ENCODE data around the gene JAZF1.

The JAZF1 gene

DNA sequence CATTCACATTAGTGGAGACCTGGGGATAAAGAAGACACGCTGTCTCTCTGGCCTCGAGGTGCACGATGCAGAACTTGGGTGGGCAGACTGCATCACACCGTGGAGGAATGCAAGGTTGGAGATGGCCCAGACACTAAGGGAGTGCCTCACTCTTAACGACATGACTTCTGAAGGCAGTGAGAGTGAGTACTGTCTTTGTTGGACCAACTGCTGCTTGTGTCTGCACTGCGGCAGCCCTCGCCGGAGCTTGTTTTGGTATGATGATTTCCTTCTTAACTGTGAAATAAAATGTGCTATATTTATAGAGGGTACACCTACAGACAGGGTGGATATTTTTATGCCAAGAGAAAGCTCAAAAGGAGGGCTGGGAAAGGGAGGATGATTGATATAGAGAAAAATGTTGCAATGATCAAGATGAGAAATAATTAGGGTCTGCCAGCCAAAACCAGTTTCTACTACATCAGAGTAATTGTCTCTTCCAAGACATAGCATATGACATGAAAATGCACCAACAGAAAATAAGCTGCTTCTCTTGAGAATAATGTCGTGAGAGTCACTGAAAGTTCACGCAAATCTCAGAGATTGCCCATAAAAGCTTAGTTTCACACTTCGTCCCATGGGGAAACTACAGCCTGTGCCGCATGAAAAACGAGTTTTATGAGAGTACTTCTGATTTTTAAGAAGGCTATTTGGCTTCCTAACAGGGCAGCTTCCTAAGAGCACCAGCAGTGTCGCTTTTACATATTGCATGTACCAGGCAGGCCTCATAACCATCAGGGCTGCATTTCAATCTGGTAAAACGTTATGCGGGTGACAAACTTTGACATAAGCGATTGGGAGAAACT lies 313.5 kb downstream of the JAZF1 start:
- TF ChIP-seq, protein P1, sequence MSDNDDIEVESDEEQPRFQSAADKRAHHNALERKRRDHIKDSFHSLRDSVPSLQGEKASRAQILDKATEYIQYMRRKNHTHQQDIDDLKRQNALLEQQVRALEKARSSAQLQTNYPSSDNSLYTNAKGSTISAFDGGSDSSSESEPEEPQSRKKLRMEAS (IDR thresholded peaks at IDR 0.05): no peak
- TF ChIP-seq, protein P2, sequence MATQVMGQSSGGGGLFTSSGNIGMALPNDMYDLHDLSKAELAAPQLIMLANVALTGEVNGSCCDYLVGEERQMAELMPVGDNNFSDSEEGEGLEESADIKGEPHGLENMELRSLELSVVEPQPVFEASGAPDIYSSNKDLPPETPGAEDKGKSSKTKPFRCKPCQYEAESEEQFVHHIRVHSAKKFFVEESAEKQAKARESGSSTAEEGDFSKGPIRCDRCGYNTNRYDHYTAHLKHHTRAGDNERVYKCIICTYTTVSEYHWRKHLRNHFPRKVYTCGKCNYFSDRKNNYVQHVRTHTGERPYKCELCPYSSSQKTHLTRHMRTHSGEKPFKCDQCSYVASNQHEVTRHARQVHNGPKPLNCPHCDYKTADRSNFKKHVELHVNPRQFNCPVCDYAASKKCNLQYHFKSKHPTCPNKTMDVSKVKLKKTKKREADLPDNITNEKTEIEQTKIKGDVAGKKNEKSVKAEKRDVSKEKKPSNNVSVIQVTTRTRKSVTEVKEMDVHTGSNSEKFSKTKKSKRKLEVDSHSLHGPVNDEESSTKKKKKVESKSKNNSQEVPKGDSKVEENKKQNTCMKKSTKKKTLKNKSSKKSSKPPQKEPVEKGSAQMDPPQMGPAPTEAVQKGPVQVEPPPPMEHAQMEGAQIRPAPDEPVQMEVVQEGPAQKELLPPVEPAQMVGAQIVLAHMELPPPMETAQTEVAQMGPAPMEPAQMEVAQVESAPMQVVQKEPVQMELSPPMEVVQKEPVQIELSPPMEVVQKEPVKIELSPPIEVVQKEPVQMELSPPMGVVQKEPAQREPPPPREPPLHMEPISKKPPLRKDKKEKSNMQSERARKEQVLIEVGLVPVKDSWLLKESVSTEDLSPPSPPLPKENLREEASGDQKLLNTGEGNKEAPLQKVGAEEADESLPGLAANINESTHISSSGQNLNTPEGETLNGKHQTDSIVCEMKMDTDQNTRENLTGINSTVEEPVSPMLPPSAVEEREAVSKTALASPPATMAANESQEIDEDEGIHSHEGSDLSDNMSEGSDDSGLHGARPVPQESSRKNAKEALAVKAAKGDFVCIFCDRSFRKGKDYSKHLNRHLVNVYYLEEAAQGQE (IDR thresholded peaks at IDR 0.05; ENCODE audit: low read depth): no peak
- TF ChIP-seq EP300 (IDR thresholded peaks at IDR 0.05; ENCODE audit: borderline replicate concordance): no peak
- TF ChIP-seq RAD21 (IDR thresholded peaks at IDR 0.05; ENCODE audit: low read depth): no peak
- no peak for TF ChIP-seq CREB1 (IDR thresholded peaks at IDR 0.05; ENCODE audit: low read depth)
- no peak for TF ChIP-seq NFIC (IDR thresholded peaks at IDR 0.05)
- TF ChIP-seq TCF12 (IDR thresholded peaks at IDR 0.05; ENCODE audit: low read depth): no peak
- TF ChIP-seq EGR1 (IDR thresholded peaks at IDR 0.05): no peak
- TF ChIP-seq ZBTB7A (IDR thresholded peaks at IDR 0.05; ENCODE audit: low read depth): no peak
- no peak for TF ChIP-seq CEBPB (IDR thresholded peaks at IDR 0.05)
- TF ChIP-seq TAF1 (IDR thresholded peaks at IDR 0.05; ENCODE audit: low read depth): no peak
- no peak for TF ChIP-seq TEAD4 (IDR thresholded peaks at IDR 0.05)
- no peak for TF ChIP-seq YY1 (IDR thresholded peaks at IDR 0.05; ENCODE audit: low read depth)

DNA sequence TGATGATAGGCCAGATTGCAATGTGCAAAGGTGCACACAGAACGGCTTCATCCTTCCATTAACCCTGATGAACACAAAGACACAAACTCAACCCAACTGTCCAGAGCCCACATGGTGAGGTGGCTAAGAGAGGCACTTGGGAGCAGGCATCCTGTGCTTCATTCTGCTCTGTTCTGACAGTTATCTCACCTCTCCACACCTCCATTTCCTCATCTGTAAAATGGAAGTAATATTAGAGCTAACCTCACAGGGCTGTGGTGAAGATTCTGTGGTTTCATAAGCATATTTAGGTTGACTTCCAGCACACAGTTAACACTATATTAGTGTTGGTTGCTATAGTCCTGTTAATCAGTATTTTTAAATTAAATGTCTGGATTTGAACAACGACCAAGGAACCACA lies 314.3 kb downstream of the JAZF1 start:
- TF ChIP-seq TEAD4 (IDR thresholded peaks at IDR 0.05) (no peak), TAF1 (IDR thresholded peaks at IDR 0.05; ENCODE audit: low read depth) (no peak), YY1 (IDR thresholded peaks at IDR 0.05; ENCODE audit: low read depth) (no peak)

DNA sequence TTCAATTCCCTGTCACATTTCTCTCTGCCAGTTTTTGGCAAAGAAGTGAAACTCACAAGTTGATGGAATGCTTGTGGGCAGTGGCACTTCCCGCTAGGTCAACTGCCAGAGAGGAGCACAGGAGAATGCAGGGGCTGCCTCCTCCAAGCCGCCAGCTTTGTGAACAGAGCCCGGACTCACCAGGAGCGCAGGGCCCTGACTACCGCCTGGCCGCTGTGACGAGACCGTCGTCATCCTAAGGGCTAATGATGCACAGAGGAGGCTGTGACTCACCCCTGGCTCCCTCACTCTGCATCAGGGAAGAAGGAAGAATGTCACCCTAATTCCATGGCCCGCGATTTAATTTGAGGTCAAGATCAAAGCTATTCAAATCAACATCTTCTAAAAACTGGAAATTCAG lies 316.7 kb downstream of the JAZF1 start:
- no peak for TF ChIP-seq NFIC (IDR thresholded peaks at IDR 0.05)
- no peak for TF ChIP-seq CEBPB (IDR thresholded peaks at IDR 0.05)
- no peak for TF ChIP-seq YY1 (IDR thresholded peaks at IDR 0.05; ENCODE audit: low read depth)
- TF ChIP-seq FOXM1 (IDR thresholded peaks at IDR 0.05; ENCODE audit: borderline replicate concordance, low read depth): no peak
- TF ChIP-seq CREB1 (IDR thresholded peaks at IDR 0.05; ENCODE audit: low read depth): no peak
- TF ChIP-seq EGR1 (IDR thresholded peaks at IDR 0.05): no peak
- no peak for TF ChIP-seq TCF12 (IDR thresholded peaks at IDR 0.05; ENCODE audit: low read depth)
- TF ChIP-seq, protein P1 (IDR thresholded peaks at IDR 0.05): no peak
- no peak for TF ChIP-seq EP300 (IDR thresholded peaks at IDR 0.05; ENCODE audit: borderline replicate concordance)
- TF ChIP-seq TAF1 (IDR thresholded peaks at IDR 0.05; ENCODE audit: low read depth): no peak
- TF ChIP-seq, protein P3, sequence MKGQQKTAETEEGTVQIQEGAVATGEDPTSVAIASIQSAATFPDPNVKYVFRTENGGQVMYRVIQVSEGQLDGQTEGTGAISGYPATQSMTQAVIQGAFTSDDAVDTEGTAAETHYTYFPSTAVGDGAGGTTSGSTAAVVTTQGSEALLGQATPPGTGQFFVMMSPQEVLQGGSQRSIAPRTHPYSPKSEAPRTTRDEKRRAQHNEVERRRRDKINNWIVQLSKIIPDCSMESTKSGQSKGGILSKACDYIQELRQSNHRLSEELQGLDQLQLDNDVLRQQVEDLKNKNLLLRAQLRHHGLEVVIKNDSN (IDR thresholded peaks at IDR 0.05): no peak
- no peak for TF ChIP-seq RAD21 (IDR thresholded peaks at IDR 0.05; ENCODE audit: low read depth)
- no peak for TF ChIP-seq ZBTB7A (IDR thresholded peaks at IDR 0.05; ENCODE audit: low read depth)
- TF ChIP-seq TEAD4 (IDR thresholded peaks at IDR 0.05): no peak
- TF ChIP-seq, protein P2 (IDR thresholded peaks at IDR 0.05; ENCODE audit: low read depth): no peak

DNA sequence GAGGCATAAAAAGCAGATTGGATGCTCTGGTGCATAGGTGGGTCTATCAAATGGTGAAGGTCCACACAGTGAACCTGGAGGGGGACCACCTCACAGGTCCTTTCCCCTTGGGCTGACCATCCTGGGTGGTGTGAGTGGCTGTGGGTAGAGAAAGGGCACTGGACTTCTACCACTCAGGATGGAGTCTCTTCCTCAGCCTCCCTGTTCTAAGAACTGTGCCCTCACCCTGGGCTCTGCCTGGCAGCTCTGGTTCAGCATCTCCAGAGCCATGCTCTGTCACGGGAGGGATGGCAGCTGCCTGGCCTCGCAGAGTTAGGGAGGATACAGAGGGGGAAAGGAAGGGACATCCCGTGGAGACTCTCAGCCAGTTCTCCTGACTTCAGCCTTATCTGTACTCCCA lies 318.8 kb downstream of the JAZF1 start:
- TF ChIP-seq, protein P3 (IDR thresholded peaks at IDR 0.05): no peak
- TF ChIP-seq TCF12 (IDR thresholded peaks at IDR 0.05; ENCODE audit: low read depth) (no peak), ZBTB7A (IDR thresholded peaks at IDR 0.05; ENCODE audit: low read depth) (no peak), NFIC (IDR thresholded peaks at IDR 0.05) (no peak), TAF1 (IDR thresholded peaks at IDR 0.05; ENCODE audit: low read depth) (no peak), CEBPB (IDR thresholded peaks at IDR 0.05) (no peak), EGR1 (IDR thresholded peaks at IDR 0.05) (no peak), CREB1 (IDR thresholded peaks at IDR 0.05; ENCODE audit: low read depth) (no peak)
- TF ChIP-seq, protein P2 (IDR thresholded peaks at IDR 0.05; ENCODE audit: low read depth): no peak
- TF ChIP-seq, protein P1 (IDR thresholded peaks at IDR 0.05): no peak
